ENCODE data around the gene SMAD2. TPM values are rescaled to one million over a fixed set of nuclear protein-coding genes. Genes with fewer than 3 reads are reported as not detected.

Gene SMAD2
- total RNA-seq, 4 donors from 2014 or later, result 38.1 to 67.7 (median 42.4) TPM

GRCh38 chr18:47898055-47898454, 32.4 kb downstream of the SMAD2 start:
- intact Hi-C loops (cut with DNase I), result no loop called here
- peaks cover 0 to 39% (median 10%) of the 10 kb centered on the region in 3 donors for H3K4me1 ChIP-seq
- H3K27ac ChIP-seq, result no peak overlapping the region

DNA sequence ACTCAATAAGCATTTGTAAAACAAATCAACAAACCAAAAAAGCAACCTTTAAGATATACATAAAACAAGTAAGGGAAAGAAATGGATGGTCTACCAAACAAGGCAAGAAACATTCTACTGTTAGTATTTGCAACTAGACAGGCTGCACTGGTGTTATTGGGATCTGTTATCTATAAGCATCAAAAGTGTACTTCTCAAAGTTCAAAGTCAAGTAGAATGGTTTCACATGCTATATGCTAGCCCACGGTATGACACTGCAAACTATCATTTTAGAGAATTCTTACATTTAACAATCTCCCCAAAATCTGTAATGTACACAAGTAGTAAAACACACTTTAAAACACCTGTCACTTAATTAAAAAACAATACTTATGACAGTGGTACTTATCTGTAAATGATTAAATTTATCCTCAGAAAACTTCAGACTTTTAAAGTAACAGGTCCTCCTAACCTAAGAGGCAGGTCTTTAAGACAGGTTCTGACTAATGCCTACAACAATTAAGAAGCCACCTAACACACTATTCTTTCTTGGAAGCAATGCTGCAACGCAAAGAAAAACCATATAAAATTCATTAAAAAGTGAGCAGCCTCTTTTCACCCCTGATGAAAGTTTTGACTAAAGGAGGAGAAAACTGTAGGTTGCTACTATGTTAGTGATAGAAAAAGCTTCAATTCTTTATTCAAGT, 34.8 kb downstream of the SMAD2 start:
- no peaks in the 10 kb centered on the region for H3K9me3 ChIP-seq
- H3K4me1 ChIP-seq, result peaks cover 0 to 23% (median 7%) of the 10 kb centered on the region in 3 donors
- no peak for TF ChIP-seq POLR2A (IDR thresholded peaks at IDR 0.05)
- TF ChIP-seq, protein P1, sequence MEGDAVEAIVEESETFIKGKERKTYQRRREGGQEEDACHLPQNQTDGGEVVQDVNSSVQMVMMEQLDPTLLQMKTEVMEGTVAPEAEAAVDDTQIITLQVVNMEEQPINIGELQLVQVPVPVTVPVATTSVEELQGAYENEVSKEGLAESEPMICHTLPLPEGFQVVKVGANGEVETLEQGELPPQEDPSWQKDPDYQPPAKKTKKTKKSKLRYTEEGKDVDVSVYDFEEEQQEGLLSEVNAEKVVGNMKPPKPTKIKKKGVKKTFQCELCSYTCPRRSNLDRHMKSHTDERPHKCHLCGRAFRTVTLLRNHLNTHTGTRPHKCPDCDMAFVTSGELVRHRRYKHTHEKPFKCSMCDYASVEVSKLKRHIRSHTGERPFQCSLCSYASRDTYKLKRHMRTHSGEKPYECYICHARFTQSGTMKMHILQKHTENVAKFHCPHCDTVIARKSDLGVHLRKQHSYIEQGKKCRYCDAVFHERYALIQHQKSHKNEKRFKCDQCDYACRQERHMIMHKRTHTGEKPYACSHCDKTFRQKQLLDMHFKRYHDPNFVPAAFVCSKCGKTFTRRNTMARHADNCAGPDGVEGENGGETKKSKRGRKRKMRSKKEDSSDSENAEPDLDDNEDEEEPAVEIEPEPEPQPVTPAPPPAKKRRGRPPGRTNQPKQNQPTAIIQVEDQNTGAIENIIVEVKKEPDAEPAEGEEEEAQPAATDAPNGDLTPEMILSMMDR (IDR thresholded peaks at IDR 0.05), result no peak
- no peaks in the 10 kb centered on the region for H3K27me3 ChIP-seq
- no peak overlapping the region for H3K27ac ChIP-seq
- 86 to 92% methylated on average over 2 of the region's 2 CpGs for WGBS, 2 donors
- H3K4me3 ChIP-seq, result no peak overlapping the region
- peaks cover 0 to 34% (median 5%) of the 10 kb centered on the region in 3 donors for H3K36me3 ChIP-seq
- no peak for DNase-seq
- intact Hi-C loops (cut with DNase I), result no loop called here

More at GRCh38 chr18:47898055-47898454, 32.4 kb downstream of the SMAD2 start:
- TF ChIP-seq, protein P1 (IDR thresholded peaks at IDR 0.05), result no peak
- no peak for TF ChIP-seq POLR2A (IDR thresholded peaks at IDR 0.05)
- DNase-seq, result no peak
- Histone ChIP-seq H3K9me3 (no peaks in the 10 kb centered on the region), H3K27me3 (no peaks in the 10 kb centered on the region), H3K4me3 (no peak overlapping the region), H3K36me3 (peaks cover 0 to 26% (median 0%) of the 10 kb centered on the region in 3 donors)
- 33 to 37% methylated on average over 3 of the region's 3 CpGs for WGBS, 2 donors

GRCh38 chr18:47893939-47894699, 36.3 kb downstream of the SMAD2 start:
- Histone ChIP-seq H3K36me3 (peaks cover 0 to 50% (median 5%) of the 10 kb centered on the region in 3 donors), H3K27me3 (no peaks in the 10 kb centered on the region), H3K4me3 (no peak overlapping the region), H3K9me3 (no peaks in the 10 kb centered on the region), H3K27ac (no peak overlapping the region), H3K4me1 (peaks cover 0 to 16% (median 6%) of the 10 kb centered on the region in 3 donors)
- no peak for DNase-seq
- intact Hi-C loops (cut with DNase I), result no loop called here
- TF ChIP-seq, protein P1 (IDR thresholded peaks at IDR 0.05), result no peak
- no peak for TF ChIP-seq POLR2A (IDR thresholded peaks at IDR 0.05)
- 88 to 91% methylated on average over 9 of the region's 9 CpGs for WGBS, 2 donors

DNA sequence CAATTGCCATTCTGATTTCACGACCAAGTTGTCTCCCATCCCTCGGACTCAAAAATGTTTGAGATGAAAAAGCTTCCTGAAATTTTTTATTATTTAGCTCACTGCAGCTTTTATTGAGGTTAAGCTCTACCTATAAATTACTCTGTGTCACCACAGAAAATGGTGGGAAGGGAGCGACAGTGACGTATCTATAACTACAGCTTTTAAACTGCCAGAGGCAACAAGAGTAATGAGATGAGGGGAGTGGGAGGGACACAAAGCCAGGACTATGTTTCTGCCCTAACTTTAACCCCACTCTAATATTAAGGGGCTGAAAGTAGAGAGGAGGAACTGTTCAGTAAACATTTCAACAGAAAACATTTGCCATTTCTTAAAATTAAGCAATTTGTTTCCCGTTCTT, 37.4 kb downstream of the SMAD2 start:
- no peaks in the 10 kb centered on the region for H3K9me3 ChIP-seq
- H3K4me3 ChIP-seq, result no peak overlapping the region
- H3K36me3 ChIP-seq, result peaks cover 0 to 60% (median 5%) of the 10 kb centered on the region in 3 donors
- WGBS, 2 donors, result 82 to 89% methylated on average over 5 of the region's 5 CpGs
- no peak overlapping the region for H3K27ac ChIP-seq
- TF ChIP-seq POLR2A (IDR thresholded peaks at IDR 0.05), result no peak
- TF ChIP-seq, protein P1 (IDR thresholded peaks at IDR 0.05), result no peak
- intact Hi-C loops (cut with DNase I), result no loop called here
- no peak for DNase-seq
- H3K4me1 ChIP-seq, result peaks cover 0 to 5% (median 2%) of the 10 kb centered on the region in 3 donors
- H3K27me3 ChIP-seq, result no peaks in the 10 kb centered on the region

DNA sequence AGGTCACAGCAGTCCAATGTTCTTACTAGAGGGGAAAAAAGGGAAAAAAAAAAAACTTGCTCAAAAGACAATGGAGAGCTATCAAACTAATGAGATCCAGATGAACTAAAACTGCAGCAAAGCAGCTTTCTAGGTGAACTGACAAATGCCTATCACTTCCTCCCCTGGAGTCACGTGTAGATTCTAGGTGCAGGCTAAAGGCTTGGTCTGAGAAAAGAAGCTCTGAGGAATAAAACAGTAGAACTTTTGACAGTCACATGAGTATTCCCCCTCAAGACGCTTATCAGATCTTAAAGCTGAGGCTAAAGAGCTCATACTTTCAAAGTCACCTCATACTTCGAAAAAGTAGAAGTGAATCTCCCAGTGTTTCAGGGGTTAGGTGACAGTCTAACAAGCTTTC, 42.3 kb downstream of the SMAD2 start:
- Histone ChIP-seq H3K36me3 (peaks cover 0 to 63% (median 5%) of the 10 kb centered on the region in 3 donors), H3K27ac (no peak overlapping the region), H3K4me3 (no peak overlapping the region), H3K9me3 (no peaks in the 10 kb centered on the region), H3K27me3 (no peaks in the 10 kb centered on the region), H3K4me1 (no peaks in the 10 kb centered on the region)
- WGBS, 2 donors, result 94 to 95% methylated on average over 3 of the region's 3 CpGs
- DNase-seq, result no peak
- TF ChIP-seq POLR2A (IDR thresholded peaks at IDR 0.05), result no peak
- TF ChIP-seq, protein P1 (IDR thresholded peaks at IDR 0.05), result no peak
- intact Hi-C loops (cut with DNase I), result no loop called here

Measured in esophagus squamous epithelium (tissue), 5 donors.